Measurements from ENCODE around the gene RNPEPL1.

RNPEPL1 gene

DNA sequence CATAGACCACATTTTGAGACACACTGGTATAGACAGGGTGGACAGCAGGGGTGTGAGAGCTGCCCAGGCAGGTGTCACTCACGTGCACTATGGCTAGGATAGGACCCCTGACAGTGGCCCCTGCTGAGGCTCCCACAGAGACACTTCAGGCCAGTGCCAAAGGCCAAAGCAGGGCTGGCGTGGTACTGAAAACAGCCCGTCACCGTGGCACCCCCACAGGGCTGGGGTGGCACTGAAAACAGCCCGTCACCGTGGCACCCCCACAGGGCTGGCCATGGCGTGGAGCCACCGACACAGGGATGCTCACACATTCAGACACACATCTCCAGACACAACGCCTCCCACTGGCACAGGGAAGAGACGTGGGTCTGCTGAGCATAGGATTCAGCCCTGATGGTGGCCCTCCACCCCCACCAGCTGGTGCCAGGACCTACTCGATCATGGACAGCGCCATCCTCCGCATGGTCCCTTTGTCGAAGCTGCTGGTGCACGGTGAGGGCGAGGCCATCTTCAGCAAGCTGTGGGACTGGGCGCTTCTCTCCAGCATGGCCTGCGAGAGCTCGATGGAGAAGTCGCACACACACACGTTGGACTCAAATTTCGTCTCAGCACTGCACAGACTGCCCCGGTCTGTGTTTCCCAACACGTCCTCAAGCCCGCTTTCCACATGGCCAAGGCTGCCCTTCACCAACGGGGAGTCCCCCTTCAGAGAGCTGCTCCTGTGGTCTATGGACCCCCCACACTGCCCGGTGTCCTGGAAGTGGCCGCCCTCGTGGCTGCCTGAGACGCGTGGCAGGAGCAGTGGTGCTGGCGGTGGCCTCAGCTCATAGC is 44.6 kb upstream of the RNPEPL1 start:
- H3K79me1 ChIP-seq (replicated peaks; ENCODE audit: low read length, poor library complexity, severe bottlenecking): no peaks in the 10 kb centered on the region
- no peak overlapping the region for H3K27ac ChIP-seq (ENCODE audit: low read length, poor library complexity, severe bottlenecking)
- H3K4ac ChIP-seq (ENCODE audit: low read depth in 1 of 2, low read length in 2 of 2): no peak overlapping the region
- peaks cover 3% of the 10 kb centered on the region for H3K4me1 ChIP-seq (ENCODE audit: control insufficient read depth, insufficient read depth, low read depth, low read length)
- H3K14ac ChIP-seq (ENCODE audit: low read length in 2 of 2): no peak overlapping the region
- no peak overlapping the region for H2BK5ac ChIP-seq (ENCODE audit: low read depth, low read length, poor library complexity, severe bottlenecking)
- H2AK5ac ChIP-seq (ENCODE audit: low read length, severe bottlenecking): no peak overlapping the region
- no peak overlapping the region for H3K4me3 ChIP-seq (ENCODE audit: insufficient read depth in 1 of 2, low read depth in 1 of 2, low read length in 2 of 2)
- no peak for DNase-seq
- no peak overlapping the region for H4K91ac ChIP-seq (ENCODE audit: low read length)
- peaks cover 38 to 49% of the 10 kb centered on the region in 2 experiments for H3K36me3 ChIP-seq (ENCODE audit: control insufficient read depth in 1 of 2, insufficient read depth in 2 of 2, low read depth in 1 of 2, low read length in 2 of 2)
- H2BK12ac ChIP-seq (ENCODE audit: low read length in 2 of 2): no peak overlapping the region
- peaks cover 4 to 7% of the 10 kb centered on the region in 2 experiments for H3K27me3 ChIP-seq (ENCODE audit: control insufficient read depth in 1 of 2, insufficient read depth in 1 of 2, low read length in 2 of 2)
- no peak overlapping the region for H4K8ac ChIP-seq (ENCODE audit: low read length)
- H2AFZ ChIP-seq (ENCODE audit: low read depth, low read length): no peak overlapping the region
- 96% methylated on average over 32 of the region's 32 CpGs for WGBS
- H2BK15ac ChIP-seq (ENCODE audit: low read depth, poor library complexity, severe bottlenecking): no peak overlapping the region
- H3K9ac ChIP-seq (ENCODE audit: low read length): no peak overlapping the region
- H3K18ac ChIP-seq (ENCODE audit: low read depth in 1 of 2, low read length in 2 of 2): no peak overlapping the region
- peaks cover 12% of the 10 kb centered on the region for H3K9me3 ChIP-seq (ENCODE audit: control insufficient read depth, low read length)
- no peak overlapping the region for H3K23ac ChIP-seq (ENCODE audit: low read length in 2 of 2)
- no peak overlapping the region for H3K4me2 ChIP-seq (ENCODE audit: low read length, poor library complexity, severe bottlenecking)
- H2BK120ac ChIP-seq (ENCODE audit: low read depth, low read length): no peak overlapping the region

- Histone ChIP-seq H3K27me3 (ENCODE audit: control insufficient read depth in 1 of 2, insufficient read depth in 1 of 2, low read length in 2 of 2) (peaks cover 4 to 7% of the 10 kb centered on the region in 2 experiments), H3K4me1 (ENCODE audit: control insufficient read depth, insufficient read depth, low read depth, low read length) (peaks cover 2% of the 10 kb centered on the region), H3K14ac (ENCODE audit: low read length in 2 of 2) (no peak overlapping the region), H2BK5ac (ENCODE audit: low read depth, low read length, poor library complexity, severe bottlenecking) (no peak overlapping the region), H2AK5ac (ENCODE audit: low read length, severe bottlenecking) (no peak overlapping the region), H3K36me3 (ENCODE audit: control insufficient read depth in 1 of 2, insufficient read depth in 2 of 2, low read depth in 1 of 2, low read length in 2 of 2) (peaks cover 48 to 60% of the 10 kb centered on the region in 2 experiments), H3K79me1 (replicated peaks; ENCODE audit: low read length, poor library complexity, severe bottlenecking) (peaks cover 1% of the 10 kb centered on the region), H4K8ac (ENCODE audit: low read length) (no peak overlapping the region), H3K27ac (ENCODE audit: low read length, poor library complexity, severe bottlenecking) (no peak overlapping the region), H2BK12ac (ENCODE audit: low read length in 2 of 2) (no peak overlapping the region), H2BK15ac (ENCODE audit: low read depth, poor library complexity, severe bottlenecking) (no peak overlapping the region), H3K9me3 (ENCODE audit: control insufficient read depth, low read length) (peaks cover 12% of the 10 kb centered on the region), H4K91ac (ENCODE audit: low read length) (no peak overlapping the region), H3K4ac (ENCODE audit: low read depth in 1 of 2, low read length in 2 of 2) (no peak overlapping the region), H3K9ac (ENCODE audit: low read length) (no peak overlapping the region), H3K18ac (ENCODE audit: low read depth in 1 of 2, low read length in 2 of 2) (no peak overlapping the region), H3K23ac (ENCODE audit: low read length in 2 of 2) (no peak overlapping the region), H2BK120ac (ENCODE audit: low read depth, low read length) (no peak overlapping the region), H3K4me2 (ENCODE audit: low read length, poor library complexity, severe bottlenecking) (no peak overlapping the region), H2AFZ (ENCODE audit: low read depth, low read length) (no peak overlapping the region), H3K4me3 (ENCODE audit: insufficient read depth in 1 of 2, low read depth in 1 of 2, low read length in 2 of 2) (no peak overlapping the region)
- no peak for DNase-seq
- WGBS: 79% methylated on average over 7 of the region's 8 CpGs
These were observed 43.1 kb upstream of the RNPEPL1 start for GRCh38 chr2:240524963-240525718.

DNA sequence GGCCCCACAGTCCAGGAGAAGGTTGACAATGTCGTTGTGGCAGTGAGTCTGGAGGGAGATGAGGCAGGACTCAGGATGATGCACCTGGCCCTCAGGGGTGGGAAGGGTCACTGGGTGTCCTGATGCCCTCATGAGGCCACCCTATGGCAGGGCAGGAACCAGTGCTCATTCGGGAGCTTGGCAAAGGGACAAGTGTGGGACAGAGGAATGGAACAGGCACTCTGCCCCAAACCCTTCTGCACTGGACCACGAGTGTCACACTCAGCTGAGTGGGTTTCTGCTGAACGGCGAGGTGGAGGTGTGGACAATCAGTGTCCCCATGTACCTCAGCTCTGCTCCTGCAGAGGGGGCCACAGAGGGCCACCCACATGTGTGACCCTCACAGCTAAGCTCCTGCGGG is 42.5 kb upstream of the RNPEPL1 start:
- peaks cover 50 to 65% of the 10 kb centered on the region in 2 experiments for H3K36me3 ChIP-seq (ENCODE audit: control insufficient read depth in 1 of 2, insufficient read depth in 2 of 2, low read depth in 1 of 2, low read length in 2 of 2)
- H3K27ac ChIP-seq (ENCODE audit: low read length, poor library complexity, severe bottlenecking): no peak overlapping the region
- no peak overlapping the region for H2BK12ac ChIP-seq (ENCODE audit: low read length in 2 of 2)
- peaks cover 0 to under 1% of the 10 kb centered on the region in 2 experiments for H3K27me3 ChIP-seq (ENCODE audit: control insufficient read depth in 1 of 2, insufficient read depth in 1 of 2, low read length in 2 of 2)
- H3K4me2 ChIP-seq (ENCODE audit: low read length, poor library complexity, severe bottlenecking): no peak overlapping the region
- no peak overlapping the region for H2AFZ ChIP-seq (ENCODE audit: low read depth, low read length)
- H3K23ac ChIP-seq (ENCODE audit: low read length in 2 of 2): no peak overlapping the region
- no peak overlapping the region for H4K91ac ChIP-seq (ENCODE audit: low read length)
- peaks cover 3% of the 10 kb centered on the region for H3K79me1 ChIP-seq (replicated peaks; ENCODE audit: low read length, poor library complexity, severe bottlenecking)
- WGBS: 94% methylated on average over 6 of the region's 6 CpGs
- H3K14ac ChIP-seq (ENCODE audit: low read length in 2 of 2): no peak overlapping the region
- no peak overlapping the region for H3K4me3 ChIP-seq (ENCODE audit: insufficient read depth in 1 of 2, low read depth in 1 of 2, low read length in 2 of 2)
- H2BK15ac ChIP-seq (ENCODE audit: low read depth, poor library complexity, severe bottlenecking): no peak overlapping the region
- H3K4ac ChIP-seq (ENCODE audit: low read depth in 1 of 2, low read length in 2 of 2): no peak overlapping the region
- no peak overlapping the region for H2BK5ac ChIP-seq (ENCODE audit: low read depth, low read length, poor library complexity, severe bottlenecking)
- no peak overlapping the region for H4K8ac ChIP-seq (ENCODE audit: low read length)
- no peak overlapping the region for H2AK5ac ChIP-seq (ENCODE audit: low read length, severe bottlenecking)
- H2BK120ac ChIP-seq (ENCODE audit: low read depth, low read length): no peak overlapping the region
- DNase-seq: no peak
- H3K9ac ChIP-seq (ENCODE audit: low read length): no peak overlapping the region
- no peak overlapping the region for H3K18ac ChIP-seq (ENCODE audit: low read depth in 1 of 2, low read length in 2 of 2)
- no peaks in the 10 kb centered on the region for H3K4me1 ChIP-seq (ENCODE audit: control insufficient read depth, insufficient read depth, low read depth, low read length)
- H3K9me3 ChIP-seq (ENCODE audit: control insufficient read depth, low read length): peaks cover 15% of the 10 kb centered on the region

GRCh38 chr2:240526521-240526920 is 41.8 kb upstream of the RNPEPL1 start:
- no peak overlapping the region for H4K8ac ChIP-seq (ENCODE audit: low read length)
- H3K4me2 ChIP-seq (ENCODE audit: low read length, poor library complexity, severe bottlenecking): no peak overlapping the region
- H4K91ac ChIP-seq (ENCODE audit: low read length): no peak overlapping the region
- H3K4me1 ChIP-seq (ENCODE audit: control insufficient read depth, insufficient read depth, low read depth, low read length): no peaks in the 10 kb centered on the region
- no peak overlapping the region for H3K18ac ChIP-seq (ENCODE audit: low read depth in 1 of 2, low read length in 2 of 2)
- no peak overlapping the region for H3K4me3 ChIP-seq (ENCODE audit: insufficient read depth in 1 of 2, low read depth in 1 of 2, low read length in 2 of 2)
- no peak overlapping the region for H3K4ac ChIP-seq (ENCODE audit: low read depth in 1 of 2, low read length in 2 of 2)
- H3K9me3 ChIP-seq (ENCODE audit: control insufficient read depth, low read length): peaks cover 21% of the 10 kb centered on the region
- H3K27me3 ChIP-seq (ENCODE audit: control insufficient read depth in 1 of 2, insufficient read depth in 1 of 2, low read length in 2 of 2): no peaks in the 10 kb centered on the region
- H2BK120ac ChIP-seq (ENCODE audit: low read depth, low read length): no peak overlapping the region
- H3K23ac ChIP-seq (ENCODE audit: low read length in 2 of 2): no peak overlapping the region
- no peak overlapping the region for H3K27ac ChIP-seq (ENCODE audit: low read length, poor library complexity, severe bottlenecking)
- WGBS: 98% methylated on average over 3 of the region's 4 CpGs
- H3K79me1 ChIP-seq (replicated peaks; ENCODE audit: low read length, poor library complexity, severe bottlenecking): peaks cover 3% of the 10 kb centered on the region
- no peak overlapping the region for H2BK15ac ChIP-seq (ENCODE audit: low read depth, poor library complexity, severe bottlenecking)
- no peak overlapping the region for H3K9ac ChIP-seq (ENCODE audit: low read length)
- no peak overlapping the region for H3K14ac ChIP-seq (ENCODE audit: low read length in 2 of 2)
- peaks cover 50 to 71% of the 10 kb centered on the region in 2 experiments for H3K36me3 ChIP-seq (ENCODE audit: control insufficient read depth in 1 of 2, insufficient read depth in 2 of 2, low read depth in 1 of 2, low read length in 2 of 2)
- H2BK12ac ChIP-seq (ENCODE audit: low read length in 2 of 2): no peak overlapping the region
- H2AFZ ChIP-seq (ENCODE audit: low read depth, low read length): no peak overlapping the region
- no peak for DNase-seq
- H2AK5ac ChIP-seq (ENCODE audit: low read length, severe bottlenecking): no peak overlapping the region
- no peak overlapping the region for H2BK5ac ChIP-seq (ENCODE audit: low read depth, low read length, poor library complexity, severe bottlenecking)
